ENCODE results near the gene WNT9A. TPM values are rescaled to one million over a fixed set of nuclear protein-coding genes. Genes with fewer than 3 reads are reported as not detected.

The WNT9A gene
- total RNA-seq, 2 donors from 2014 or later: 1.2 to 1.7 TPM

- 95 to 97% methylated on average over 7 of the region's 7 CpGs for WGBS, 2 experiments (ENCODE audit: insufficient coverage in 1 of 2, insufficient read length in 1 of 2)
- Mint-ChIP-seq H3K9me3 (no peaks in the 10 kb centered on the region), H3K27me3 (ENCODE audit: insufficient read depth) (no peaks in the 10 kb centered on the region), H3K4me3 (no peak overlapping the region), H3K27ac (no peak overlapping the region), H3K4me1 (no peaks in the 10 kb centered on the region), H3K36me3 (ENCODE audit: low read depth) (no peaks in the 10 kb centered on the region)
- Histone ChIP-seq H3K27ac (ENCODE audit: low read depth, low read length) (no peak overlapping the region), H3K4me1 (ENCODE audit: control insufficient read depth, insufficient read depth, low read length) (no peaks in the 10 kb centered on the region), H3K27me3 (ENCODE audit: control insufficient read depth, insufficient read depth, low read length, poor library complexity, severe bottlenecking) (no peaks in the 10 kb centered on the region), H3K4me3 (ENCODE audit: low read length) (no peak overlapping the region), H3K9me3 (ENCODE audit: control insufficient read depth, low read length) (no peaks in the 10 kb centered on the region), H3K36me3 (ENCODE audit: control insufficient read depth, insufficient read depth, low read length) (no peaks in the 10 kb centered on the region), H3K9ac (ENCODE audit: extremely low read depth, low read length, poor library complexity, severe bottlenecking) (no peak overlapping the region)
- TF ChIP-seq CTCF (conservative IDR thresholded peaks at IDR 0.05): no peak
- DNase-seq: peak; percentile 10
Observed at GRCh38 chr1:227935826-227936225, 11.9 kb downstream of the WNT9A start.

DNA sequence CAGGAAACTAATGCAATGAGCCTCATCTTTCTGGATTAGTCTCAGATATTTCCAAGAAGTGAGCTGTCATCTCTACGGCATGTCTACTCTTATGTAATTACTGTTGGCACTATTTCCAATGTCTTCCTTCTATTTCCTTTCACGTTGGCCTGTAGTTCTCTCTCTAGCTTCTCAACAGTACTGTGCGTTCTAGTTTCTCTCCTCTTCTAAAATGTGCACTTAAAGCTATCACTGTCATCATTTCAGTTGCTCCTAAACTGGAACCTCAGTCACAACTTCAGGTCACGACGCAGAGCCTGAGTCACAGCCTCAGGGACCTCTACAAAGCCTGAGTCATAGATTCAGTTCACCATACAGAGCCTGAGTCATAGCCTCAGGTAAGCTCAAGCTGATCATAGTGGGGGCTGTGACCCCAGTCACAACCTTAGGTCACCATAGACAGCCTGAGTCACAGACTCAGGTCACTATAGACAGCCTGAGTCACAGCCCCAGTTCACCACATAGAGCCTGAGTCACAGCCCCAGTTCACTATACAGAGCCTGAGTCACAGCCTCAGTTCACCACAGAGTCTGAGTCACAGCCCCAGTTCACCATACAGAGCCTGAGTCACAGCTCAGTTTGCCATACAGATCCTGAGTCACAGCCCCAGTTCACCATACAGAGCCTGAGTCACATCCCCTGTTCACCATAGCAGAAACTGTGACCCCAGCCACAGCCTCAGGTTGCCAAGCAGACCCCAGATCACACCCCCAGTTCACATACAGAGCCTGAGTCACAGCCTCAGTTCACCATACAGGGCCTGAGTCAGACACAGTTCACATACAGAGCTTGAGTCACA is 13.0 kb downstream of the WNT9A start:
- Mint-ChIP-seq H3K4me3 (no peak overlapping the region), H3K27ac (no peak overlapping the region), H3K4me1 (no peaks in the 10 kb centered on the region), H3K36me3 (ENCODE audit: low read depth) (no peaks in the 10 kb centered on the region), H3K9me3 (no peaks in the 10 kb centered on the region), H3K27me3 (ENCODE audit: insufficient read depth) (no peaks in the 10 kb centered on the region)
- Histone ChIP-seq H3K27me3 (ENCODE audit: control insufficient read depth, insufficient read depth, low read length, poor library complexity, severe bottlenecking) (no peaks in the 10 kb centered on the region), H3K9ac (ENCODE audit: extremely low read depth, low read length, poor library complexity, severe bottlenecking) (no peak overlapping the region), H3K27ac (ENCODE audit: low read depth, low read length) (no peak overlapping the region), H3K36me3 (ENCODE audit: control insufficient read depth, insufficient read depth, low read length) (no peaks in the 10 kb centered on the region), H3K9me3 (ENCODE audit: control insufficient read depth, low read length) (no peaks in the 10 kb centered on the region), H3K4me1 (ENCODE audit: control insufficient read depth, insufficient read depth, low read length) (no peaks in the 10 kb centered on the region), H3K4me3 (ENCODE audit: low read length) (no peak overlapping the region)
- TF ChIP-seq CTCF (conservative IDR thresholded peaks at IDR 0.05): no peak
- WGBS, 2 experiments (ENCODE audit: insufficient coverage in 1 of 2, insufficient read length in 1 of 2): 86 to 90% methylated on average over 5 of the region's 5 CpGs
- no peak for DNase-seq

DNA sequence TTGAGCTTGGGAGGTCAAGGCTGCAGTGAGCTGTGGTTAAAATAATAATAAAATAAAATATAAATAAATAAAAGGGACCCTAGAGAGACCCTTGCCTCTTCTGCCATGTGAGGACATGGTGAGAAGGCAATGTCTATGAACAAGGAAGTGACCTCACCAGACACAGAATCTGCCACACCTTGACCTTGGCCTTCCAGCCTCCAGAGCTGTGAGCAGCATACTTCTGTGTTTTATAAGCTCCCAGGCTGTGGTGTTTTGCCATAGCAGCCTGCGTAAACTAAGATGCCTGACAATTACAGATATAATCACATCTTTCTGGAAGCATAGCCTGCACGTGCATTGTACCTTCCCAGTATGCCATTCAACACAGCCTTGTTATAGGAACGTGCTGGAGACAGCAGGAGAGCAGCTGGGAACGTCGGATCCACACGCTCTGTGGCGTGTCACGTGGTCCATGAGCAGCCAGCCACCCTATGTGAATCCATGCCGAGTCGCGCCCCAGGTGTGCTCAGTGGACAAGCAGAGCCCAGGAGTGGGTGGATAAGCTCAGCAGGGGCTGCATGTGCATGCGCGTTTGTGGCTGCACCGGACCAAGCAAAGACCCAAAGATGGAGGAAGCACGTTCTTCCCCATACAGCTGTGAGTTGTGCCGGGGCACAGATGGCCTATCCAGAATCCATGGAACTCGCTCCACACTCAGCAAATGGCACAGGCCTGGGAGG is 17.8 kb downstream of the WNT9A start:
- no peak for TF ChIP-seq CTCF (conservative IDR thresholded peaks at IDR 0.05)
- Histone ChIP-seq H3K27ac (ENCODE audit: low read depth, low read length) (no peak overlapping the region), H3K4me1 (ENCODE audit: control insufficient read depth, insufficient read depth, low read length) (no peaks in the 10 kb centered on the region), H3K36me3 (ENCODE audit: control insufficient read depth, insufficient read depth, low read length) (no peaks in the 10 kb centered on the region), H3K27me3 (ENCODE audit: control insufficient read depth, insufficient read depth, low read length, poor library complexity, severe bottlenecking) (no peaks in the 10 kb centered on the region), H3K9me3 (ENCODE audit: control insufficient read depth, low read length) (no peaks in the 10 kb centered on the region), H3K4me3 (ENCODE audit: low read length) (no peak overlapping the region), H3K9ac (ENCODE audit: extremely low read depth, low read length, poor library complexity, severe bottlenecking) (no peak overlapping the region)
- Mint-ChIP-seq H3K9me3 (no peaks in the 10 kb centered on the region), H3K4me1 (no peaks in the 10 kb centered on the region), H3K4me3 (no peak overlapping the region), H3K27ac (no peak overlapping the region), H3K27me3 (ENCODE audit: insufficient read depth) (no peaks in the 10 kb centered on the region), H3K36me3 (ENCODE audit: low read depth) (no peaks in the 10 kb centered on the region)
- WGBS, 2 experiments (ENCODE audit: insufficient coverage in 1 of 2, insufficient read length in 1 of 2): 92 to 95% methylated on average over 16 to 17 of the region's 17 CpGs
- no peak for DNase-seq

Data from endodermal cell (in vitro differentiated cells).